AG04449 (cell line): ENCODE measurements around the gene RNF10.

ENCODE experiments used
- CTCF ChIA-PET: fragments of 350-600 bp; formaldehyde crosslinking; extraction: SDS; loops from one replicate; lab custom pipeline; 2021; ENCODE audit warnings: antibody characterized with exemption; lab: Yijun Ruan, JAX
- POLR2A ChIA-PET: fragments of 400-600, 350-600 bp; formaldehyde crosslinking; extraction: SDS; loops from one replicate; lab custom pipeline; 2020; ENCODE audit warnings: antibody characterized with exemption, inconsistent platforms; lab: Yijun Ruan, JAX
- DNase-seq: peaks from one replicate; pipeline ENCODE4 v3.0.0-alpha.2; 2010; ENCODE audit warnings: low read depth, low spot score
- H3K4me3 ChIP-seq: 2 replicates; pipeline ENCODE4 v1.5.1; 2011; ENCODE audit warnings: low read depth, mild to moderate bottlenecking, control low read depth, low read length
- CTCF ChIP-seq: IDR thresholded peaks from one replicate; pipeline ENCODE4 v1.5.1; 2011; ENCODE audit warnings: mild to moderate bottlenecking, moderate library complexity, low read length, control low read depth, inconsistent platforms; ENCODE audit not compliant: insufficient read depth; ENCODE audit errors: missing control alignments

Gene RNF10

GRCh38 chr12:120581998-120582397, 47.8 kb downstream of the RNF10 start:
- POLR2A ChIA-PET = no interaction called here

GRCh38 chr12:120583478-120584030, 49.4 kb downstream of the RNF10 start:
- POLR2A ChIA-PET = no interaction called here
- TF ChIP-seq CTCF = peak; percentile 92
- DNase-seq = no peak
- H3K4me3 ChIP-seq = peak overlapping the region; percentile 19; the same call in 1 of the 2 replicates
- CTCF ChIA-PET = interaction anchor here (0.7 to 6.9 kb wide), 38 partner anchors 9 to 647 kb away, joined by 3 to 103 read pairs (median 4); partner anchors contain the start of genes C12orf43 and UNC119B

More at GRCh38 chr12:120581998-120582397, 47.8 kb downstream of the RNF10 start:
- TF ChIP-seq CTCF = no peak
- DNase-seq = no peak
- H3K4me3 ChIP-seq = peak overlapping the region; percentile 98
- CTCF ChIA-PET = interaction anchor here (0.7 to 6.9 kb wide), 25 partner anchors 12 to 530 kb away, joined by 3 to 103 read pairs (median 4); partner anchors contain the start of genes ACADS and UNC119B

GRCh38 chr12:120584343-120585149, 50.4 kb downstream of the RNF10 start:
- H3K4me3 ChIP-seq = peak overlapping the region; percentile 39
- ChIA-PET POLR2A (no interaction called here), CTCF (interaction anchor here (0.6 to 6.9 kb wide), 13 partner anchors 14 to 475 kb away, joined by 3 to 103 read pairs (median 6); partner anchors contain the start of genes C12orf43 and UNC119B)
- peak; percentile 32 for TF ChIP-seq CTCF
- no peak for DNase-seq

GRCh38 chr12:120586206-120586605, 52.0 kb downstream of the RNF10 start:
- no peak for TF ChIP-seq CTCF
- no peak for DNase-seq
- POLR2A ChIA-PET = no interaction called here
- CTCF ChIA-PET = no interaction called here
- no peak overlapping the region for H3K4me3 ChIP-seq

- DNase-seq = no peak
- H3K4me3 ChIP-seq = no peak overlapping the region
- ChIA-PET CTCF (interaction anchor here (1.4 to 3.4 kb wide), 2 partner anchors 9 to 61 kb away, joined by 4 to 23 read pairs; no protein-coding TSS in a partner anchor), POLR2A (no interaction called here)
- TF ChIP-seq CTCF = no peak
These were observed 52.7 kb downstream of the RNF10 start for GRCh38 chr12:120586860-120587259.

- ChIA-PET POLR2A (no interaction called here), CTCF (interaction anchor here (1.2 to 3.4 kb wide), 4 partner anchors 14 to 418 kb away, joined by 3 to 23 read pairs (median 9); no protein-coding TSS in a partner anchor)
- no peak for TF ChIP-seq CTCF
- no peak overlapping the region for H3K4me3 ChIP-seq
- no peak for DNase-seq
These were observed 54.2 kb downstream of the RNF10 start for GRCh38 chr12:120588371-120588770.
